Natural killer cell (primary cell): Measurements from ENCODE around the gene CLOCK. TPM values are rescaled to one million over a fixed set of nuclear protein-coding genes. Genes with fewer than 3 reads are reported as not detected.

Source experiments
- ATAC-seq, 3 donors: fragments of 150-1000 bp in 2 of 3; fragments of 200-7000 bp in 1 of 3; cut with Tn5 transposase; 1 replicate in 1 of 3; 2 replicates in 2 of 3; pipeline ENCODE4 v1.10.0; 2021; ENCODE audit warnings: mild to moderate bottlenecking in 2 of 3, moderate library complexity in 2 of 3
- DNase-seq, 2 donors: peaks; one replicate each; pipeline versions ENCODE4 v3.0.0 to v3.0.0-alpha.2; 2013 to 2021; ENCODE audit warnings: mixed read lengths in 1 of 2
- H3K27ac ChIP-seq: one replicate; pipeline ENCODE4 v1.5.1; 2013; ENCODE audit warnings: mild to moderate bottlenecking, low read length
- H3K27me3 ChIP-seq: one replicate; pipeline ENCODE4 v1.6.1; 2013; ENCODE audit warnings: low read length; ENCODE audit not compliant: control insufficient read depth, insufficient read depth
- H3K36me3 ChIP-seq: one replicate; pipeline ENCODE4 v1.6.1; 2013; ENCODE audit warnings: low read length; ENCODE audit not compliant: control insufficient read depth, insufficient read depth
- H3K4me1 ChIP-seq: one replicate; pipeline ENCODE4 v1.6.1; 2013; ENCODE audit warnings: low read length; ENCODE audit not compliant: control insufficient read depth, insufficient read depth
- H3K4me3 ChIP-seq: one replicate; pipeline ENCODE4 v1.5.1; 2013; ENCODE audit warnings: low read length
- H3K9me3 ChIP-seq: one replicate; pipeline ENCODE4 v1.6.1; 2013; ENCODE audit warnings: low read length; ENCODE audit not compliant: control insufficient read depth, insufficient read depth
- H3K27ac Mint-ChIP-seq, 2 donors: one replicate each; pipeline ENCODE4 v1.8.0; 2022; ENCODE audit warnings: mild to moderate bottlenecking in 2 of 2, mixed read lengths in 2 of 2, moderate library complexity in 1 of 2
- H3K27me3 Mint-ChIP-seq, 2 donors: one replicate each; pipeline ENCODE4 v1.8.0; 2022; ENCODE audit warnings: low read depth in 2 of 2, mixed read lengths in 2 of 2
- H3K36me3 Mint-ChIP-seq: one replicate; pipeline ENCODE4 v1.8.0; 2022; ENCODE audit warnings: mixed read lengths
- H3K4me1 Mint-ChIP-seq, 2 donors: one replicate each; pipeline ENCODE4 v1.8.0; 2022; ENCODE audit warnings: mixed read lengths in 2 of 2
- H3K4me3 Mint-ChIP-seq: one replicate; pipeline ENCODE4 v1.8.0; 2022; ENCODE audit warnings: mild to moderate bottlenecking, moderate library complexity, mixed read lengths
- H3K9me3 Mint-ChIP-seq, 2 donors: one replicate each; pipeline ENCODE4 v1.8.0; 2022; ENCODE audit warnings: mixed read lengths in 2 of 2
- CTCF ChIP-seq: fragments of 200-600 bp; IDR thresholded peaks from one replicate; pipeline ENCODE4 v1.8.0; 2022; ENCODE audit warnings: antibody characterized with exemption
- WGBS: methylation state at CpG from one replicate; pipeline ENCODE4 v1.1.7; 2013; ENCODE audit warnings: missing lambda C conversion rate; ENCODE audit not compliant: insufficient coverage; 5-methylcytosine and 5-hydroxymethylcytosine counted together
- intact Hi-C: fragments of 100-400 bp; cut with micrococcal nuclease; formaldehyde crosslinking; loops from one replicate; pipeline ENCODE4 v1.14.2; 2022
- total RNA-seq, 4 donors: library from RNA; stranded (reverse); fragments of 120-200 nt in 1 of 4; gene quantifications; one replicate each; pipeline versions ENCODE4 v1.2.3 to v1.2.4, GENCODE V29; 2013 to 2022

The CLOCK gene
- total RNA-seq, 3 donors from 2014 or later (not counting 1 experiment from before 2014, with no cell fraction given): 11.4 to 15.8 (median 13.4) TPM

GRCh38 chr4:55491486-55491885 is 55.2 kb downstream of the CLOCK start:
- Histone ChIP-seq H3K9me3 (no peaks in the 10 kb centered on the region), H3K27ac (no peak overlapping the region), H3K36me3 (peaks cover 21% of the 10 kb centered on the region), H3K4me3 (no peak overlapping the region), H3K4me1 (no peaks in the 10 kb centered on the region), H3K27me3 (no peaks in the 10 kb centered on the region)
- no CpG with 5 or more reads among the region's 1 CpG for WGBS
- ATAC-seq (no peak), DNase-seq (no peak)
- no peaks in the 10 kb centered on the region for H3K27me3 Mint-ChIP-seq
- no peak overlapping the region for H3K4me3 Mint-ChIP-seq
- H3K36me3 Mint-ChIP-seq: no peaks in the 10 kb centered on the region
- H3K27ac Mint-ChIP-seq: no peak overlapping the region
- no peak for TF ChIP-seq CTCF
- H3K9me3 Mint-ChIP-seq: peaks cover 0 to 3% of the 10 kb centered on the region in 2 donors
- peaks cover 12 to 23% of the 10 kb centered on the region in 2 donors for H3K4me1 Mint-ChIP-seq
- intact Hi-C loops: no loop called here

- peaks cover 19% of the 10 kb centered on the region for H3K36me3 ChIP-seq
- no peak for DNase-seq
These were observed 58.0 kb downstream of the CLOCK start for GRCh38 chr4:55488716-55489115.

GRCh38 chr4:55485821-55486220 is 60.9 kb downstream of the CLOCK start:
- H3K4me3 ChIP-seq: no peak overlapping the region
- H3K36me3 ChIP-seq: peaks cover 22% of the 10 kb centered on the region
- H3K27ac ChIP-seq: no peak overlapping the region
- Mint-ChIP-seq H3K27me3 (no peaks in the 10 kb centered on the region), H3K4me1 (peaks cover 2% of the 10 kb centered on the region in 2 donors), H3K4me3 (no peak overlapping the region), H3K27ac (no peak overlapping the region), H3K9me3 (no peaks in the 10 kb centered on the region), H3K36me3 (no peaks in the 10 kb centered on the region)
- H3K4me1 ChIP-seq: no peaks in the 10 kb centered on the region
- WGBS: no CpG with 5 or more reads among the region's 1 CpG
- H3K27me3 ChIP-seq: no peaks in the 10 kb centered on the region
- no peak for TF ChIP-seq CTCF
- ATAC-seq (no peak), DNase-seq (no peak)
- no peaks in the 10 kb centered on the region for H3K9me3 ChIP-seq
- intact Hi-C loops: no loop called here

More at GRCh38 chr4:55488716-55489115, 58.0 kb downstream of the CLOCK start:
- 100% methylated on average over 2 of the region's 3 CpGs for WGBS
- Mint-ChIP-seq H3K4me3 (no peak overlapping the region), H3K27me3 (no peaks in the 10 kb centered on the region), H3K9me3 (no peaks in the 10 kb centered on the region), H3K36me3 (no peaks in the 10 kb centered on the region), H3K27ac (no peak overlapping the region), H3K4me1 (peaks cover 12 to 13% of the 10 kb centered on the region in 2 donors)
- Histone ChIP-seq H3K27ac (no peak overlapping the region), H3K27me3 (no peaks in the 10 kb centered on the region), H3K9me3 (no peaks in the 10 kb centered on the region), H3K4me3 (no peak overlapping the region), H3K4me1 (no peaks in the 10 kb centered on the region)
- TF ChIP-seq CTCF: no peak
- no peak for ATAC-seq
- intact Hi-C loops: no loop called here

- ATAC-seq (no peak), DNase-seq (no peak)
- H3K9me3 Mint-ChIP-seq: no peaks in the 10 kb centered on the region
- no peaks in the 10 kb centered on the region for H3K27me3 Mint-ChIP-seq
- no peak overlapping the region for H3K4me3 ChIP-seq
- intact Hi-C loops: no loop called here
- no peak overlapping the region for H3K27ac Mint-ChIP-seq
- peaks cover 20% of the 10 kb centered on the region for H3K36me3 ChIP-seq
- no peaks in the 10 kb centered on the region for H3K36me3 Mint-ChIP-seq
- no peaks in the 10 kb centered on the region for H3K4me1 ChIP-seq
- TF ChIP-seq CTCF: no peak
- no peaks in the 10 kb centered on the region for H3K9me3 ChIP-seq
- H3K4me3 Mint-ChIP-seq: no peak overlapping the region
- WGBS: 97% methylated on average over 5 of the region's 5 CpGs
- H3K4me1 Mint-ChIP-seq: no peaks in the 10 kb centered on the region
- no peaks in the 10 kb centered on the region for H3K27me3 ChIP-seq
- H3K27ac ChIP-seq: no peak overlapping the region
These were observed 63.4 kb downstream of the CLOCK start for GRCh38 chr4:55483315-55483714.
